IMR-90 (cell line): Measurements from ENCODE around the gene ADCYAP1R1.

ENCODE experiments used
- CEBPB ChIP-seq: IDR thresholded peaks from 2 replicates; pipeline ENCODE4 v1.6.1; 2012; ENCODE audit warnings: low read depth, low read length, improper control_type of control experiment
- CHD1 ChIP-seq: IDR thresholded peaks from 2 replicates; pipeline ENCODE4 v1.6.1; 2012; ENCODE audit warnings: low read depth, low read length, improper control_type of control experiment
- ELK1 ChIP-seq: fragments of 150-350 bp; IDR thresholded peaks from 2 replicates; pipeline ENCODE4 v1.6.1; 2016; ENCODE audit warnings: low read depth, mild to moderate bottlenecking, low read length, moderate library complexity, borderline replicate concordance
- MAFK ChIP-seq: IDR thresholded peaks from 2 replicates; pipeline ENCODE4 v1.6.1; 2012; ENCODE audit warnings: low read depth, low read length, improper control_type of control experiment
- MXI1 ChIP-seq: IDR thresholded peaks from 2 replicates; pipeline ENCODE4 v1.6.1; 2012; ENCODE audit warnings: low read depth, mild to moderate bottlenecking, low read length, moderate library complexity, borderline replicate concordance
- POLR2A ChIP-seq: IDR thresholded peaks from 2 replicates; pipeline ENCODE4 v1.6.1; 2012; ENCODE audit warnings: mild to moderate bottlenecking, low read depth, low read length
- RCOR1 ChIP-seq: IDR thresholded peaks from 2 replicates; pipeline ENCODE4 v1.6.1; 2012; ENCODE audit warnings: mild to moderate bottlenecking, low read length, improper control_type of control experiment; ENCODE audit not compliant: insufficient replicate concordance
- USF2 ChIP-seq: fragments of 150-350 bp; IDR thresholded peaks from 2 replicates; pipeline ENCODE4 v1.6.1; 2017; ENCODE audit warnings: mild to moderate bottlenecking, antibody characterized with exemption, low read length, low read depth
- TF ChIP-seq, protein P1 (sequence below): conservative IDR thresholded peaks from 2 replicates; pipeline ENCODE4 v1.5.1; 2012; ENCODE audit warnings: mild to moderate bottlenecking, low read depth, low read length, improper control_type of control experiment

- TF ChIP-seq POLR2A = no peak
- TF ChIP-seq, protein P1, sequence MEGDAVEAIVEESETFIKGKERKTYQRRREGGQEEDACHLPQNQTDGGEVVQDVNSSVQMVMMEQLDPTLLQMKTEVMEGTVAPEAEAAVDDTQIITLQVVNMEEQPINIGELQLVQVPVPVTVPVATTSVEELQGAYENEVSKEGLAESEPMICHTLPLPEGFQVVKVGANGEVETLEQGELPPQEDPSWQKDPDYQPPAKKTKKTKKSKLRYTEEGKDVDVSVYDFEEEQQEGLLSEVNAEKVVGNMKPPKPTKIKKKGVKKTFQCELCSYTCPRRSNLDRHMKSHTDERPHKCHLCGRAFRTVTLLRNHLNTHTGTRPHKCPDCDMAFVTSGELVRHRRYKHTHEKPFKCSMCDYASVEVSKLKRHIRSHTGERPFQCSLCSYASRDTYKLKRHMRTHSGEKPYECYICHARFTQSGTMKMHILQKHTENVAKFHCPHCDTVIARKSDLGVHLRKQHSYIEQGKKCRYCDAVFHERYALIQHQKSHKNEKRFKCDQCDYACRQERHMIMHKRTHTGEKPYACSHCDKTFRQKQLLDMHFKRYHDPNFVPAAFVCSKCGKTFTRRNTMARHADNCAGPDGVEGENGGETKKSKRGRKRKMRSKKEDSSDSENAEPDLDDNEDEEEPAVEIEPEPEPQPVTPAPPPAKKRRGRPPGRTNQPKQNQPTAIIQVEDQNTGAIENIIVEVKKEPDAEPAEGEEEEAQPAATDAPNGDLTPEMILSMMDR = no peak
- no peak for TF ChIP-seq CEBPB
- no peak for TF ChIP-seq RCOR1
- no peak for TF ChIP-seq USF2
- no peak for TF ChIP-seq CHD1
- TF ChIP-seq MAFK = no peak
- TF ChIP-seq MXI1 = no peak
- TF ChIP-seq ELK1 = no peak
Observed at GRCh38 chr7:31096877-31097258, 44.8 kb downstream of the ADCYAP1R1 start.
